NAMALWA (cell line): ENCODE data around the gene ST8SIA4.
"Not testable (repeated sequence)": the region's sequence is repeated elsewhere in the genome, so short reads cannot be mapped to it uniquely, and the experiment has no call there.

Experiments used
- DNase-seq: peaks from one replicate; pipeline ENCODE4 v3.0.0-alpha.2; 2015; ENCODE audit warnings: low spot score

The ST8SIA4 gene

GRCh38 chr5:100828071-100828897, 74.8 kb downstream of the ST8SIA4 start:
- DNase-seq = peak; percentile 45

GRCh38 chr5:100827481-100827889, 75.6 kb downstream of the ST8SIA4 start:
- peak; percentile 62 for DNase-seq

DNA sequence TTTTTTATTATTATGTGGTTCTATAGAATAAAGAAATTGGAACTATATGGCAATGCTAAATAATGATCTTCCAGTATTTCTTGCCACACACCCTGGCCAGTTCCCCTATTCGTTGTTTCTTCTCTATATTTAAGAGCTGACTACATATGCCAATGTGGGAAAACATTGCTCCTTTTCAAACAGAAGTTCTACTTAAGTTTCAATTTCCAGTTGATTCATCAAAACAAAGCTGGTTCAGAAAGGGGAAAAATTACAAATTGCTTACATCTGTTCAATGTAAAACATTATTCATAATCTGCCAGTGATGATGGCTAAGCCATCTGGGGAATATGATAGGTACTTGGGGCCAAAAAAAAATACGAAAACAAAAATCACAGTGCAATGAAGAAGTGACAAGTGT, 76.9 kb downstream of the ST8SIA4 start:
- DNase-seq = no peak

GRCh38 chr5:100824635-100825034, 78.4 kb downstream of the ST8SIA4 start:
- no peak for DNase-seq

- DNase-seq = no peak
Measured at GRCh38 chr5:100823812-100824211, 79.3 kb downstream of the ST8SIA4 start.

GRCh38 chr5:100821751-100822150, 81.3 kb downstream of the ST8SIA4 start:
- no peak for DNase-seq

GRCh38 chr5:100818340-100818739, 84.7 kb downstream of the ST8SIA4 start:
- no peak for DNase-seq

- no peak for DNase-seq
Measured at GRCh38 chr5:100803397-100803796, 99.7 kb downstream of the ST8SIA4 start.

DNA sequence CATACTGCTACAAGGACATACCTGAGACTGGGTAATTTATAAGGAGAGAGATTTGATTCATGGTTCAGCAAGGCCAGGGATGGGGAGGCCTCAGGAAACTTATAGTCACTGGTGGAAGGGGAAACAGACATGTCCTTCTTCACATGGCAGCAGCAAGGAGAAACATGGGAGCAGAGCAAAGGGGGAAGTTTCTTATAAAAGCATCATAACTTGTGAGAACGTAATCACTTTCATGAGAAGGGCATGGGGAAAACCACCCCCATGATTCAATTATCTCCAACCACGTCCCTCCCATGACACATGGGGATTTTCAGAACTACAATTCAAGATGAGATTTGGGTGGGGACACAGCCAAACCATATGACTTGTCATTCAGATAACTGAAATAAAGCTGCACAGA, 100.9 kb downstream of the ST8SIA4 start:
- no peak for DNase-seq

DNA sequence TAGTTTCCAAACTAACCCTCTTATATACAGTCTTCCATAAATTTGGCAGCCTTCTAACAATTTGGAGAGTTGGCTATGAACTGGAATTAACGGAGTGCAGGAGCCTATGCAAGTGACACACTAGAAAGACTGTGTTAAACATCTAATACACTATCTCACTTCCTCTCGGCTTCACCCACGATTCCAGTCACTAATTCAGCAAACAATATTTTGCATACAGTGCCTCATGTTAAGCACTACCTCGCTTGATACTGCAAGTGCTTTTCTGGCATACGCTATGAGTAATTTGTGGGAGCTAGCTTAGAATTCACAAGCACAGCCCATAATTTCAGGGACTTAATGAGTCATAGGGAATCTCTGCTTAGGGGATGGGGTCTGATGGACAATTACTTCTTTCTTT, 102.5 kb downstream of the ST8SIA4 start:
- DNase-seq = no peak

GRCh38 chr5:100799166-100799565, 103.9 kb downstream of the ST8SIA4 start:
- no peak for DNase-seq

GRCh38 chr5:100797861-100798260, 105.2 kb downstream of the ST8SIA4 start:
- no peak for DNase-seq

DNA sequence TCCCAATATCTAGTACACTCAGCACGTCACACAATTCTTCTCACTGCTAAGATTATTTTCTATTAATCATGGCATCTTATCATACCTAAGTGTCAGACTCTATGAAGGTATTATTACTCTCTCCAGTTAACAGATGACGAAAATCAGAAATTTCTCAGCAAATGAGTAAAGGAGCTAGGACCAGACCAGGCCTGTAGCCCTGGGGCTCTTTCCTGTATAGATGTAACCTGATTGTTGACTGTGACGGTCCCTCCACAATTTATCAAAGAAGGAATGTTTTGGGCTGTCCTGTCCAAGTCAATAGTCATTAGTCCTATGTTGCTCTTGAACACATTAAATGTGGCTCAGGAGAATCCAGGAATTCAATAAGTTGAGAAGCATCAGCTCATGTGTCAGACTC, 106.2 kb downstream of the ST8SIA4 start:
- DNase-seq = no peak

DNA sequence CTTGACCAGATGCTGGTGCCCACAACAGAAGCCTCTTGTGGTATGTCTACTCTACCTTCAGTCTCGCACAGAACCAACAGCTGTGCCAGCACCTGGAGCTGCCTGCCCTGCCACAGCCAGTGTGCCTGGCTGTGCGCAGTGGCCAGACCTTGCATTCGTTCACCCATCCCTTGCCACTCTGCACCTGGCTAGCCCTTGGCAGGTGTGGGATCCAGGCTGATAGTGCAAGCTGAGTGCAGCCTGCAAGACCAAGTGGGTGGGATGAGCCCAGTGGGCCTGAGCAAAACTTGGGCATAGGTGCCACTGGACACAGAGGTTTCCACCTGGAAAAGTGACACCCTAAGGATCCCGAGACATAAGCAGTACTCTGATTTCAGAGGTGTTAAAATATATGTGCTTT, 108.2 kb downstream of the ST8SIA4 start:
- no peak for DNase-seq

- DNase-seq = no peak
Measured at GRCh38 chr5:100794218-100794617, 108.9 kb downstream of the ST8SIA4 start.

DNA sequence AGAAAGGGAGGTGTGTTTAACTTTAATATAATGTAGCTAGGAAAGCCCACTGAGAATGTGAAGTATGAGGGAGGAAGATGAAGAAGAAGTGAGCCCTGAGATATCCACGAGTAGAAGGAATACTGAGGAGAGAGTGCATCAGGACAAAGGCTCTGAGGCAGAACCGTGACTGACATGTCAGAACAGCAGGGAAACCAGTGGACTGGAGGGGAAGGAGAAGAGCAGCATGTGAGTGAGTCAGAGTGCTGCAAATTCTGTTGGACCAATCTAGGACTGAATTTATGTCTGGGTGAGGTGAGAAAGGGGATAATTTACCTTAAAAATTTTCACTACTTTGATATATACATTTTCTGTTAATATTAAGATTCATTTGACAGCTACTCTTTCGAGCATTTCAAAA, 110.3 kb downstream of the ST8SIA4 start:
- no peak for DNase-seq

GRCh38 chr5:100791391-100791790, 111.7 kb downstream of the ST8SIA4 start:
- no peak for DNase-seq

- no peak for DNase-seq
Measured at GRCh38 chr5:100790951-100791350, 112.1 kb downstream of the ST8SIA4 start.

DNA sequence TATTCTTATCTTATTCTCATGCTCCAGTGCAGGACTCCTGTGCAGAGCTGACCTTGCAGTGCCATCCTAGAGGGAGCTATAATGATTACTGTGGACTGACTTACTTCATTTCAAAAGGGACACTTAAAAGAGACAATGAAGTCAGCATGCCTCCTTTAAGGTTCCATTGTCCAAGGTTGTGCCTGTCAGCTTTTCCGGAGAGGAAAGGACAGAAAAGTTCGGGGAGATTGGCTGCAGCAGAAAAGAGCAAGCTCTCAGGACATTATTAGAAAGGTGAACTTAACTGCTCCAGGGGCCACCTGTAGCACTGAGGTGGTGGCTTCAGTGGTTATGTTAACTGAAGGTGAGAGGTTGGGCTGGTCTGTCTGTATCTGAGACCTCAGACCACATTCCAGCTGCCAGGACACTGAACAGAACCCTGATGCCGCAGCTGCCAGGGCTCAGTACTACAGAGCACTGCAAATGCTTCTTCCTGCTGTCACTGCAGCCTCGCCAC, 112.9 kb downstream of the ST8SIA4 start:
- DNase-seq = peak; percentile 25

DNA sequence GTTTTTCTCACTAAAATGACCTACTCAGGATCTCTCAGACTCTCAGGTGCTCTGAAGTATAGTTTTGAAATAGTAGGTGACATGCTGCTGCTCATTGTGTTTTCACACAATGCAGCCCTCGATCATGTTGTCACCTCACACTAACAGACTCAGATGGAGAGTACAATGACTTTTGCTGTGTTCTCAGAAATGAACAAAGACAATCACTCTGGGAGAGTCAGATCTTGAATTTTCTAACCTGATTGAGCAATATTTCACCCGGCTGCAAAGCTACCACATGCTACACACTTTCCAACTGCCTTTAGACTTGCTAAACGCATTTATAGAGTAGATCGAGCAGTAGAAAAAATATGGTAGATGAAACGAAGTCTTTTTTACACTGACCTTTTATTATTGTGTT, 113.4 kb downstream of the ST8SIA4 start:
- DNase-seq = no peak

- DNase-seq = no peak
Measured at GRCh38 chr5:100788417-100788816, 114.7 kb downstream of the ST8SIA4 start.

DNA sequence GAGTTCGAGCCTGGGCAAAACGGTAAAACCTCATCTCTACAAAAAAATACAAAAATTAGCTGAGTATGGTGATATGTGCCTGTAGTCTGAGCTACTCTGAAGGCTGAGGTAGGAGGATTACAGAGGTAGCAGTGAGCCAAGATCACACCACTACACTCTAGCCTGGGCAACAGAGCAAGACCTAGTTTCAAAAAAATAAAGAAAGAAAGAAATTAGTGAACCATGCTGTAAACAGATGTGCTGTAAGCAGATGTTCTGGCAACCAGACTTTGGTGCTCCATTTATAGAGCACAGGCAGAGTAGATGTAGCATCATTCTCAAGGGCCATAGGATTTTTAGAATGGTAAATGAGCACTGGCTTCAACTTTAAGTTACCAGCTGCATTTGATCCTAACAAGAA, 115.4 kb downstream of the ST8SIA4 start:
- peak; percentile 71 for DNase-seq

GRCh38 chr5:100785536-100785935, 117.5 kb downstream of the ST8SIA4 start:
- not testable (repeated sequence) for DNase-seq

GRCh38 chr5:100780376-100780870, 122.7 kb downstream of the ST8SIA4 start:
- peak; percentile 73 for DNase-seq
